Pancreas (tissue), 10 donors: ENCODE results near the gene AP5M1. TPM values are rescaled to one million over a fixed set of nuclear protein-coding genes. Genes with fewer than 3 reads are reported as not detected.
"Not testable (repeated sequence)": the region's sequence is repeated elsewhere in the genome, so short reads cannot be mapped to it uniquely, and the experiment has no call there.

Experiments
- ATAC-seq, 4 donors: fragments of 200-7000 bp; cut with Tn5 transposase; one replicate each; pipeline versions ENCODE4 v1.8.0 to v1.9.1; 2020; ENCODE audit warnings: mild to moderate bottlenecking in 4 of 4, moderate library complexity in 4 of 4
- DNase-seq, 6 donors: peaks; one replicate each; pipeline ENCODE4 v3.0.0-alpha.2; 2020
- FAIRE-seq: peaks from 2 replicates; lab custom pipeline; 2012; peaks lifted over from hg19 to GRCh38; lab: Jason Lieb, UNC
- H3K27ac ChIP-seq, 4 donors: fragments of 200-600 bp; sonication (generic); 1 replicate in 3 of 4; 2 replicates in 1 of 4; pipeline versions ENCODE4 v1.5.0 to v1.8.0; 2020
- H3K27me3 ChIP-seq, 4 donors: fragments of 200-600 bp; one replicate each; pipeline ENCODE4 v1.8.0; 2021
- H3K36me3 ChIP-seq, 3 donors: fragments of 200-600 bp; sonication (generic) in 1 of 3; one replicate each; pipeline versions ENCODE4 v1.5.0 to v1.8.0; 2020 to 2021
- H3K4me1 ChIP-seq, 3 donors: fragments of 200-600 bp; one replicate each; pipeline ENCODE4 v1.8.0; 2021
- H3K4me3 ChIP-seq, 4 donors: fragments of 200-600 bp; sonication (generic) in 2 of 4; one replicate each; pipeline versions ENCODE4 v1.5.0 to v1.8.0; 2020 to 2021
- H3K9me3 ChIP-seq, 4 donors: fragments of 200-600 bp; one replicate each; pipeline ENCODE4 v1.8.0; 2021
- WGBS, 2 donors: extraction: QIAGEN DNeasy Blood & Tissue Kit; methylation state at CpG; one replicate each; pipeline ENCODE4 v1.1.7; 2013; 5-methylcytosine and 5-hydroxymethylcytosine counted together
- intact Hi-C, 3 donors: fragments of 100-400 bp; cut with DNase I; formaldehyde crosslinking; loops; one replicate each; pipeline versions ENCODE4 v1.11.1 to v1.14.2; 2022
- polyA plus RNA-seq, 2 donors: library from polyadenylated mRNA; stranded (reverse); fragments of 200-250 nt; gene quantifications; one replicate each; pipeline ENCODE4 v1.2.3, GENCODE V29; 2013
- total RNA-seq, 6 donors: library from RNA; stranded (reverse); fragmentation: NEBNext Ultra II Directional in 4 of 6; extraction: Animal tissue kit (Norgen Biotek cat#: 25700) in 4 of 6; gene quantifications; one replicate each; pipeline versions ENCODE4 v1.2.1 to v1.2.4, GENCODE V29; 2021 to 2023
- TF ChIP-seq, protein P1 (sequence below), 4 donors: fragments of 200-600 bp; sonication (generic) in 3 of 4; IDR thresholded peaks; one replicate each; pipeline versions ENCODE4 v1.5.0 to v1.8.0; 2021; ENCODE audit warnings: antibody characterized with exemption in 4 of 4
- donor health status: healthy with polysubstance abuse.
- donor health status: DM: no; HTN: no; CAD: no; lungs with moderate emphysema.
- donor health status: DM: no; HTN: no; CAD: no.
- donor health status: control.
- donor health status: control.
- donor health status: Bipolar disorder and iron deficiency.
- donor health status: DM: yes; HTN: yes; CAD: no.
- donor health status: DM: no; HTN: no; CAD: no.
- donor health status: DM: no; HTN: no; CAD: no.
- donor health status: DM: yes; HTN: yes; CAD: no.

The AP5M1 gene, protein sequence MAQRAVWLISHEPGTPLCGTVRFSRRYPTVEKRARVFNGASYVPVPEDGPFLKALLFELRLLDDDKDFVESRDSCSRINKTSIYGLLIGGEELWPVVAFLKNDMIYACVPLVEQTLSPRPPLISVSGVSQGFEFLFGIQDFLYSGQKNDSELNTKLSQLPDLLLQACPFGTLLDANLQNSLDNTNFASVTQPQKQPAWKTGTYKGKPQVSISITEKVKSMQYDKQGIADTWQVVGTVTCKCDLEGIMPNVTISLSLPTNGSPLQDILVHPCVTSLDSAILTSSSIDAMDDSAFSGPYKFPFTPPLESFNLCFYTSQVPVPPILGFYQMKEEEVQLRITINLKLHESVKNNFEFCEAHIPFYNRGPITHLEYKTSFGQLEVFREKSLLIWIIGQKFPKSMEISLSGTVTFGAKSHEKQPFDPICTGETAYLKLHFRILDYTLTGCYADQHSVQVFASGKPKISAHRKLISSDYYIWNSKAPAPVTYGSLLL
- total RNA-seq (10 to 100 TPM in 5 of 6 donors, 1 to 10 TPM in 1; 9.0 to 21.0 (median 12.5) TPM), polyA plus RNA-seq (1 to 10 TPM; 2.3 to 8.2 TPM)

GRCh38 chr14:57268161-57269069 is at the start of gene AP5M1, which contains the start of gene EXOC5:
TSS of gene AP5M1 (plus strand) at chr14:57268971. CDS start at chr14:57269315, 344 bp downstream.
TSS of gene EXOC5 (minus strand) at chr14:57268905. CDS start at chr14:57268648, 257 bp downstream.
- peak; percentile 80 for FAIRE-seq
- intact Hi-C loops, result no loop called here
- TF ChIP-seq, protein P1, sequence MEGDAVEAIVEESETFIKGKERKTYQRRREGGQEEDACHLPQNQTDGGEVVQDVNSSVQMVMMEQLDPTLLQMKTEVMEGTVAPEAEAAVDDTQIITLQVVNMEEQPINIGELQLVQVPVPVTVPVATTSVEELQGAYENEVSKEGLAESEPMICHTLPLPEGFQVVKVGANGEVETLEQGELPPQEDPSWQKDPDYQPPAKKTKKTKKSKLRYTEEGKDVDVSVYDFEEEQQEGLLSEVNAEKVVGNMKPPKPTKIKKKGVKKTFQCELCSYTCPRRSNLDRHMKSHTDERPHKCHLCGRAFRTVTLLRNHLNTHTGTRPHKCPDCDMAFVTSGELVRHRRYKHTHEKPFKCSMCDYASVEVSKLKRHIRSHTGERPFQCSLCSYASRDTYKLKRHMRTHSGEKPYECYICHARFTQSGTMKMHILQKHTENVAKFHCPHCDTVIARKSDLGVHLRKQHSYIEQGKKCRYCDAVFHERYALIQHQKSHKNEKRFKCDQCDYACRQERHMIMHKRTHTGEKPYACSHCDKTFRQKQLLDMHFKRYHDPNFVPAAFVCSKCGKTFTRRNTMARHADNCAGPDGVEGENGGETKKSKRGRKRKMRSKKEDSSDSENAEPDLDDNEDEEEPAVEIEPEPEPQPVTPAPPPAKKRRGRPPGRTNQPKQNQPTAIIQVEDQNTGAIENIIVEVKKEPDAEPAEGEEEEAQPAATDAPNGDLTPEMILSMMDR (IDR thresholded peaks at IDR 0.05), result no peak
- H3K27me3 ChIP-seq, result no peaks in the 10 kb centered on the region
- H3K27ac ChIP-seq, result peak within 1 kb of the TSS; percentile 81 to 94 (median 88)
- peak; percentile 92 to 97 (median 95) for ATAC-seq
- DNase-seq, result peak; percentile 87 to 94 (median 92)
- H3K36me3 ChIP-seq, result no peaks in the 10 kb centered on the region
- no peaks in the 10 kb centered on the region for H3K9me3 ChIP-seq
- peak within 1 kb of the TSS; percentile 75 to 89 (median 84) for H3K4me3 ChIP-seq
- H3K4me1 ChIP-seq, result peaks cover 14 to 32% (median 27%) of the 10 kb centered on the region in 3 donors
- 0% methylated on average over 60 to 76 of the region's 76 CpGs for WGBS, 2 donors

- H3K27ac ChIP-seq, result no peak overlapping the region
- no peaks in the 10 kb centered on the region for H3K27me3 ChIP-seq
- H3K4me3 ChIP-seq, result no peak overlapping the region
- intact Hi-C loops, result no loop called here
- 94 to 97% methylated on average over 3 of the region's 3 CpGs for WGBS, 2 donors
- no peaks in the 10 kb centered on the region for H3K9me3 ChIP-seq
- DNase-seq, result no peak
- H3K4me1 ChIP-seq, result no peaks in the 10 kb centered on the region
- peaks cover 0 to 9% (median 7%) of the 10 kb centered on the region in 3 donors for H3K36me3 ChIP-seq
- ATAC-seq, result no peak
- TF ChIP-seq, protein P1 (IDR thresholded peaks at IDR 0.05), result no peak
- no peak for FAIRE-seq
Measured at GRCh38 chr14:57221931-57222330, 46.8 kb upstream of the AP5M1 start.

DNA sequence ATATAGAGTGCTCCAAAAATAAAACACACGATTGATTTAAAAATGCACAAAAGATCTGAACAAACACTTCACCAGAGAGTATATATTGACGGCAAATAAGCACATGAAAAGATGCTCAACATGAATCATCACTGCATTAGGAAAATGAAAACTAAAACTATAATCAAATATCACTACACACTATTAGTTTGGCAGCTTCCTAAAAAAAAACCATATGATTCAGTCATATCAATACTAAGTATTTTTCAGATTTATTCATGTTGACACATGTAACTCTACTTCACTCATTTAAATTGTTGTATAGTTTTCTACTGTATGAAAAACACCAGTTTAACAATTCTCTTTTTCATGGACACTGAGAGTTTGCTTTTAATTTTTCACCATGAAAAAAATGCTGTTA is 41.7 kb upstream of the AP5M1 start:
- Histone ChIP-seq H3K4me3 (no peak overlapping the region), H3K27ac (no peak overlapping the region), H3K4me1 (no peaks in the 10 kb centered on the region), H3K9me3 (no peaks in the 10 kb centered on the region), H3K27me3 (no peaks in the 10 kb centered on the region), H3K36me3 (peaks cover 0 to 9% (median 0%) of the 10 kb centered on the region in 3 donors)
- 76 to 79% methylated on average over 2 of the region's 2 CpGs for WGBS, 2 donors
- intact Hi-C loops, result no loop called here
- TF ChIP-seq, protein P1 (IDR thresholded peaks at IDR 0.05), result no peak
- DNase-seq, result no peak
- FAIRE-seq, result no peak
- ATAC-seq, result no peak

GRCh38 chr14:57228320-57228719 is 40.5 kb upstream of the AP5M1 start:
- FAIRE-seq, H3K4me3 ChIP-seq, H3K27ac ChIP-seq, DNase-seq, ATAC-seq, intact Hi-C loops, H3K9me3 ChIP-seq, H3K27me3 ChIP-seq, H3K4me1 ChIP-seq: not testable (repeated sequence)
- 88 to 92% methylated on average over 2 of the region's 2 CpGs for WGBS, 2 donors
- H3K36me3 ChIP-seq, result peaks cover 0 to 13% (median 0%) of the 10 kb centered on the region in 3 donors

DNA sequence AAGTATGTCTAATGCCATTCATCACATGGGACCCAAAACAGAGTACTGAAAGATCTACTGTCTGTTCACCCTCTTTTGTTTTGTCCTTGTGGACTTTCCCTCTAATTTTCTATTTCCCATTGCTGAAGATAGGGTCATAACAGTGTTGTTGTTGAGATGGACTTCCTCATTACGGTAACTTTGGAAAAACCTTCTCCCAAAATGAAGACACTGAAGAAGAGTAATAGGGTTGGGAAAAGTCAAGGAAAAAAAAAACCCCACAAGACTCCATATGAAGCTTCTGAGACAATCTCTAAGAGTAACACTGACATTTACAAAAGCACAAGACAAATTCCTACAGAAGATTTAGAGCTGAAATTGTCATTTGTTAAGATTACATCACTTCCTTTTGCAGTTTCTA is 36.8 kb upstream of the AP5M1 start:
- Histone ChIP-seq H3K4me1 (no peaks in the 10 kb centered on the region), H3K9me3 (peaks cover 0 to 2% (median 0%) of the 10 kb centered on the region in 4 donors), H3K4me3 (no peak overlapping the region), H3K27ac (no peak overlapping the region), H3K27me3 (no peaks in the 10 kb centered on the region), H3K36me3 (peaks cover 0 to 13% (median 0%) of the 10 kb centered on the region in 3 donors)
- TF ChIP-seq, protein P1 (IDR thresholded peaks at IDR 0.05), result no peak
- WGBS, 2 donors, result 98 to 100% methylated on average over 1 of the region's 1 CpG
- intact Hi-C loops, result no loop called here
- FAIRE-seq (no peak), DNase-seq (no peak), ATAC-seq (no peak)

- H3K27ac ChIP-seq, H3K9me3 ChIP-seq, DNase-seq, ATAC-seq, H3K4me1 ChIP-seq, H3K36me3 ChIP-seq, H3K27me3 ChIP-seq, H3K4me3 ChIP-seq, FAIRE-seq, intact Hi-C loops: not testable (repeated sequence)
- 97 to 98% methylated on average over 7 of the region's 7 CpGs for WGBS, 2 donors
Measured at GRCh38 chr14:57240115-57240514, 28.7 kb upstream of the AP5M1 start.
